HG02852 (cell line): ENCODE data around the gene TPRA1.

Source experiments
- ATAC-seq: cut with Tn5 transposase; IDR thresholded peaks from one replicate; pipeline ENCODE4 v1.9.1; 2021; ENCODE audit warnings: mild to moderate bottlenecking, moderate library complexity; ENCODE audit not compliant: unreplicated experiment

The TPRA1 gene

GRCh38 chr3:127593178-127593577 lies 2.6 kb upstream of the TPRA1 start:
- no peak for ATAC-seq

- peak; percentile 46 for ATAC-seq
Observed at GRCh38 chr3:127590282-127590592, 296 bp downstream of the TPRA1 start.

GRCh38 chr3:127589600-127590281 lies 792 bp downstream of the TPRA1 start:
- ATAC-seq, result peak; percentile 5

- ATAC-seq, result no peak
Observed at GRCh38 chr3:127588806-127589577, 1.5 kb downstream of the TPRA1 start.

- ATAC-seq, result no peak
Observed at GRCh38 chr3:127587876-127588275, 2.7 kb downstream of the TPRA1 start.

GRCh38 chr3:127585813-127586413 lies 4.6 kb downstream of the TPRA1 start:
- ATAC-seq, result no peak

- ATAC-seq, result no peak
Observed at GRCh38 chr3:127585163-127585812, 5.2 kb downstream of the TPRA1 start.

GRCh38 chr3:127584734-127585133 lies 5.8 kb downstream of the TPRA1 start:
- no peak for ATAC-seq

GRCh38 chr3:127580327-127581060 lies 10.0 kb downstream of the TPRA1 start:
- no peak for ATAC-seq

- no peak for ATAC-seq
Observed at GRCh38 chr3:127578802-127579201, 11.7 kb downstream of the TPRA1 start.

GRCh38 chr3:127578168-127578567 lies 12.4 kb downstream of the TPRA1 start:
- ATAC-seq, result no peak

GRCh38 chr3:127577448-127577847 lies 13.1 kb downstream of the TPRA1 start:
- no peak for ATAC-seq

GRCh38 chr3:127574880-127575878 lies 15.4 kb downstream of the TPRA1 start:
- peak; percentile 93 for ATAC-seq

GRCh38 chr3:127573912-127574311 lies 16.6 kb downstream of the TPRA1 start:
- no peak for ATAC-seq

- ATAC-seq, result no peak
Observed at GRCh38 chr3:127573401-127573800, 17.1 kb downstream of the TPRA1 start.

- ATAC-seq, result no peak
Observed at GRCh38 chr3:127572735-127573134, 17.8 kb downstream of the TPRA1 start.

GRCh38 chr3:127572186-127572585 lies 18.3 kb downstream of the TPRA1 start:
- ATAC-seq, result no peak

GRCh38 chr3:127570520-127570919 lies 20.0 kb downstream of the TPRA1 start:
- no peak for ATAC-seq

- ATAC-seq, result no peak
Observed at GRCh38 chr3:127569160-127569559, 21.4 kb downstream of the TPRA1 start.

GRCh38 chr3:127568586-127568985 lies 21.9 kb downstream of the TPRA1 start:
- no peak for ATAC-seq
